Activated B cell treated with CpG ODN at 0.5 μM for 24 hours (primary cell): ENCODE measurements around the gene STKLD1. TPM values are rescaled to one million over a fixed set of nuclear protein-coding genes. Genes with fewer than 3 reads are reported as not detected.
A peak's percentile ranks its signal among the peaks of the same experiment; 100 is the strongest.

Source experiments
- ATAC-seq: fragments of 200-7000 bp; cut with Tn5 transposase; one replicate; pipeline ENCODE4 v1.10.0; 2021; ENCODE audit warnings: low read depth, mild to moderate bottlenecking, moderate library complexity
- CTCF ChIA-PET: fragments of 350-600 bp; sonication (Branson Sonifier 250); formaldehyde crosslinking; loops from one replicate; lab custom pipeline; 2021; ENCODE audit warnings: antibody characterized with exemption; lab: Charles Lee
- POLR2A ChIA-PET: fragments of 350-600 bp; sonication (Branson Sonifier 250); formaldehyde crosslinking; loops from one replicate; lab custom pipeline; 2021; ENCODE audit warnings: antibody characterized with exemption; lab: Charles Lee
- DNase-seq: peaks from one replicate; pipeline ENCODE4 v3.0.0; 2022
- H3K27ac Mint-ChIP-seq: one replicate; pipeline ENCODE4 v1.8.0; 2020; ENCODE audit warnings: mixed read lengths
- H3K27me3 Mint-ChIP-seq: one replicate; pipeline ENCODE4 v1.8.0; 2021; ENCODE audit warnings: mixed read lengths
- H3K36me3 Mint-ChIP-seq: one replicate; pipeline ENCODE4 v1.8.0; 2021; ENCODE audit warnings: low read depth, mixed read lengths
- H3K4me1 Mint-ChIP-seq: one replicate; pipeline ENCODE4 v1.8.0; 2021; ENCODE audit warnings: mixed read lengths
- H3K4me3 Mint-ChIP-seq: one replicate; pipeline ENCODE4 v1.8.0; 2020; ENCODE audit warnings: mild to moderate bottlenecking, mixed read lengths
- H3K9me3 Mint-ChIP-seq: one replicate; pipeline ENCODE4 v1.8.0; 2020; ENCODE audit warnings: mixed read lengths
- intact Hi-C: fragments of 100-400 bp; cut with micrococcal nuclease; formaldehyde crosslinking; loops from one replicate; pipeline ENCODE4 v1.15.1; 2024
- total RNA-seq: library from RNA; stranded (reverse); gene quantifications from 2 replicates; pipeline ENCODE4 v1.2.3, GENCODE V29; 2022
- TF ChIP-seq, protein P1 (sequence below): fragments of 200-600 bp; IDR thresholded peaks from one replicate; pipeline ENCODE4 v1.8.0; 2022; ENCODE audit warnings: antibody characterized with exemption, mild to moderate bottlenecking

The STKLD1 gene
- total RNA-seq, 1 donor from 2014 or later: 0.44 TPM

DNA sequence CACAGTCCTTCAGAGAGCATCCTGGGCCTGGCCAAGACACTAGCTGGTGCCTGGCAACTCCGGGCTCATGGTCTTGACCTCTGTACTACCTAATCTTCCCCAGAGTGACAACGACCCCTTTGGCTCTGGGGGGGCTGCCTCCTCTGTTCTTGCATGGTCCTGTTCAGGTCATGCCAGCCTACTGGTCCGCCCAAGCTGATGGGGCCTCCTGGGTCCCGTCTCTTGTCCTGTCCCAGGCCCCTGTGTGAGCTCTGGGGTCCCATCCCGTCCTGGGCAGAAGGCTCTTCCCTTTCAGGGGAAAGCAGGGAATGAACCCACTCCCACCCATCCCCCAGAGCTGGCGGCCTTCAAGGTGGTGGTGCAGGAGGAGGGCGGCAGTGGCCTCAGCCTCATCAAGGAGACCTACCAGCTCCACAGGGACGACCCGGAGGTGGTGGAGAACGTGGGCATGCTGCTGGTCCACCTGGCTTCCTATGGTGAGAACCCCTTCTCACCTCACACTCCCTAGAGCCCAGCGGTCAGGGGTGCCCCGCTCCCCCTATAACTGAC is 28.4 kb downstream of the STKLD1 start:
- Mint-ChIP-seq H3K27me3 (no peaks in the 10 kb centered on the region), H3K36me3 (peaks cover 50% of the 10 kb centered on the region), H3K4me1 (peaks cover 6% of the 10 kb centered on the region), H3K4me3 (no peak overlapping the region), H3K27ac (no peak overlapping the region), H3K9me3 (no peaks in the 10 kb centered on the region)
- TF ChIP-seq, protein P1, sequence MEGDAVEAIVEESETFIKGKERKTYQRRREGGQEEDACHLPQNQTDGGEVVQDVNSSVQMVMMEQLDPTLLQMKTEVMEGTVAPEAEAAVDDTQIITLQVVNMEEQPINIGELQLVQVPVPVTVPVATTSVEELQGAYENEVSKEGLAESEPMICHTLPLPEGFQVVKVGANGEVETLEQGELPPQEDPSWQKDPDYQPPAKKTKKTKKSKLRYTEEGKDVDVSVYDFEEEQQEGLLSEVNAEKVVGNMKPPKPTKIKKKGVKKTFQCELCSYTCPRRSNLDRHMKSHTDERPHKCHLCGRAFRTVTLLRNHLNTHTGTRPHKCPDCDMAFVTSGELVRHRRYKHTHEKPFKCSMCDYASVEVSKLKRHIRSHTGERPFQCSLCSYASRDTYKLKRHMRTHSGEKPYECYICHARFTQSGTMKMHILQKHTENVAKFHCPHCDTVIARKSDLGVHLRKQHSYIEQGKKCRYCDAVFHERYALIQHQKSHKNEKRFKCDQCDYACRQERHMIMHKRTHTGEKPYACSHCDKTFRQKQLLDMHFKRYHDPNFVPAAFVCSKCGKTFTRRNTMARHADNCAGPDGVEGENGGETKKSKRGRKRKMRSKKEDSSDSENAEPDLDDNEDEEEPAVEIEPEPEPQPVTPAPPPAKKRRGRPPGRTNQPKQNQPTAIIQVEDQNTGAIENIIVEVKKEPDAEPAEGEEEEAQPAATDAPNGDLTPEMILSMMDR: no peak
- ATAC-seq (no peak), DNase-seq (no peak)
- CTCF ChIA-PET: interaction anchor here (0.6 to 1.8 kb wide), 5 partner anchors 12 to 260 kb away, joined by 3 to 6 read pairs (median 3); no protein-coding TSS in a partner anchor
- POLR2A ChIA-PET: no interaction called here
- intact Hi-C loops: loop anchor here (1.0 kb wide), 1 partner anchor 218 kb away; no protein-coding TSS in a partner anchor

DNA sequence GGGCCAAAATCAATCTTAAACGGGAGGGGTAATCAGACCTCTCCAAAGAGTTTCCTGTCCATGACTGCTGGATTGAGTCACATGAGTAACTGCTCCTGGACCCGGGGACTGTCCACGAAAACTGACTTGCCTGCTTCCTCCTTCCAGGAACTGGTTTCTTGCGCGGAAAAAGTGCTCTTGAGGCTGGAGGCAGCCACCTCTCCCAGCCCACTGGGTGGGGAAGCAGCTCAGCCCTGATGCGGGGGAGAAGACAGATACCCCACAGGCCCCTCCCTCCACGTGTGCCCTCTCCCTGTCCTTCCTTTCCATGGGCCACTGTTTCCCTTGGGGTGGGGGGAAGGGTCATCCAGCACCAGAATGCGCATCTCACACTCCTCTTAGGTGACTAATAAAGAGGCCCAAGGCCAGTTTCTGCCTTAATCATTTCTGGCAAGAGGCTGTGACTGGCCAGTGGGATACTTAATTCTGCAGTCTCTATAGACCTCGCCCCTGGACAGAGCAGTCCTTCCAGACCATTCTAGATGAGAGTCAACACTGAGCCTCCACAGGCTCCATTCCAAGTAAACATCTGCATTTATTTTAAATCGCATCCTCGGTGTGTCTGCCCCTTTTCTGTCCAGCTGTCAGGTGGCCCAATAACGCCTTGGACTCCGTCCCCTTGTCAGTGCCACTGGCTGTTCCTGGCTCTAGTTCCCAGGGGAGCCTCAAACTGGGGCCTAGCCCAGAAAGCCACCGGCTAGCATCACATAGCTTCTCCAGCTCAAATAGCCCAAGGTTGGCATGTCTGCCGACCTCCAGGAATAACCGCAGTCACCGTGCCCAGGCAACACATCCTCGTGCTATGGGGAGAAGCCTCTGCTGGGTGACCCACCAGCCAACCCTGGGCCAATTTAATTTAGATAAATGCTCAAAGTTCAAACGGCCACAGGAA is 29.6 kb downstream of the STKLD1 start:
- peaks cover 60% of the 10 kb centered on the region for H3K36me3 Mint-ChIP-seq
- POLR2A ChIA-PET: interaction anchor here (0.6 kb wide), 1 partner anchor 58 kb away, joined by 3 read pairs; the partner anchor contains the start of genes MED22 and RPL7A
- no peak overlapping the region for H3K4me3 Mint-ChIP-seq
- DNase-seq (no peak), ATAC-seq (no peak)
- no peak overlapping the region for H3K27ac Mint-ChIP-seq
- intact Hi-C loops: loop anchor here (2.0 kb wide), 2 partner anchors 23 to 73 kb away; partner anchors contain the start of gene SLC2A6
- no peaks in the 10 kb centered on the region for H3K27me3 Mint-ChIP-seq
- CTCF ChIA-PET: interaction anchor here (0.8 to 1.4 kb wide), 2 partner anchors 81 to 90 kb away, joined by 4 to 6 read pairs; no protein-coding TSS in a partner anchor
- TF ChIP-seq, protein P1: no peak
- H3K4me1 Mint-ChIP-seq: peaks cover 6% of the 10 kb centered on the region
- no peaks in the 10 kb centered on the region for H3K9me3 Mint-ChIP-seq

DNA sequence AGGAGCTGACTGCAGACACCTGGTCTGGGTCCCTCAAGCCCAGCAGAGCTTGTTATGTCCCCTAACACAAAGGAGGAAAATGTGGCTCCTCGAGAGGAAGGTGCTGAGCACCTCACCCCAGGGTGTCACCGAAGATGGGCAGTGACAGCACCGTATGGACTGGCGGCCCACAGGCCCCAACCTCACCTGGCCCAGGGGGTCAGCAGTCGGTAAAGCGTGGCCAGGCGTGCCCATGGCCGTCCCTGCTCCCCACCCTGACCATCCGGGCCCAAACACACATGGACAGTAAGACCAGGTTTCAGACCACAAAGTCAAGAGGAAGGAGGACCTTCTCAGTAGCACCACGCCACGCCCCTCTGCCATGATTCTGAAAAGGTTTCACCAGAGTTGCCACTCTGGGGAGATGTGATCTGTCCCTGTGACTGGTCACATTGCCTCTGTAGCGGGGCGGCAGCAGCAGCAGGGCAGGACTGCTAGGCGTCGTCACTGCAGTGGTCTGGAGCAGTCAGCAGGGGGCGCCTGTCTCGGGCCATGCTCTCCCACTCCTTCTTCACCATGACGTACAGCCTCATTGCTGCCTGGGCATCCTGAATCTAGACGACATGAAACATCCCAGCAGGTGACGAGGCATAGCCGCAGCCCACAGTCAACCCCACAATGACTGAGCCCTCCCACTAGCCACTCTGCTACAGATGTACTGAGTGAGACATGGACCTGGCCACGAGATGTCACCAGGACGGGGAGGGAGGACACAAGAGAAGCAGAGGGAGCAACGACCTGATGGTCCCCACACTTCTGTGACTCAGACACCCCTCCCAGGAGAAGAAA is 30.5 kb downstream of the STKLD1 start:
- POLR2A ChIA-PET: no interaction called here
- Mint-ChIP-seq H3K4me1 (peaks cover 6% of the 10 kb centered on the region), H3K27ac (peak overlapping the region; percentile 61), H3K9me3 (no peaks in the 10 kb centered on the region), H3K4me3 (no peak overlapping the region), H3K27me3 (no peaks in the 10 kb centered on the region), H3K36me3 (peaks cover 65% of the 10 kb centered on the region)
- DNase-seq (peak; percentile 71), ATAC-seq (peak; percentile 95)
- TF ChIP-seq, protein P1: peak; percentile 56
- CTCF ChIA-PET: interaction anchor here (0.8 to 1.4 kb wide), 2 partner anchors 80 to 89 kb away, joined by 4 to 6 read pairs; no protein-coding TSS in a partner anchor
- intact Hi-C loops: loop anchor here (1.0 to 2.0 kb wide), 3 partner anchors 22 to 80 kb away; partner anchors contain the start of gene SLC2A6

DNA sequence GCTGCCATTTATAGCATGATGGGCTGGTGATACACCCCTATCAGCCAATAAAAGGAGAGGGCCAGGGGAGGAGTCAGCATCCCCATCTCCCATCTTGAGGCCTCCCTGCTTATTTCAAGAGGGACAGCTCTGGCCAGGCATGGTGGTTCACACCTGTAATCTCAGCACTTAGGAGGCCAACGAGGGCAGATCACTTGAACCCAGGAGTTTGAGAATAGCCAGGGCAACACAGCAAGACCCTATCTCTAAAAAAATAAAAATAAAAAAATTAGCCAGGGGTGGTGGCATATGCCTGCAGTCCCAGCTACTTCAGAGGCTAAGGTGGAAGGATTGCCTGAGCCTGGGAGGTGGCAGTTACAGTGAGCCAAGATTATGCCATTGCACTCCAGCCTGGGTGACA is 31.9 kb downstream of the STKLD1 start:
- Mint-ChIP-seq H3K9me3 (no peaks in the 10 kb centered on the region), H3K4me3 (no peak overlapping the region), H3K27me3 (no peaks in the 10 kb centered on the region), H3K27ac (no peak overlapping the region), H3K4me1 (peaks cover 6% of the 10 kb centered on the region), H3K36me3 (peaks cover 78% of the 10 kb centered on the region)
- no peak for ATAC-seq
- CTCF ChIA-PET: no interaction called here
- intact Hi-C loops: no loop called here
- POLR2A ChIA-PET: interaction anchor here (0.6 kb wide), 1 partner anchor 65 kb away, joined by 7 read pairs; no protein-coding TSS in a partner anchor
- DNase-seq: no peak
- TF ChIP-seq, protein P1: no peak
